Mucosa of gallbladder (tissue), 1 donor: ENCODE measurements around the gene HEATR1. TPM values are rescaled to one million over a fixed set of nuclear protein-coding genes. Genes with fewer than 3 reads are reported as not detected.
"Not testable (repeated sequence)": the region's sequence is repeated elsewhere in the genome, so short reads cannot be mapped to it uniquely, and the experiment has no call there.

ENCODE experiments used
- DNase-seq: peaks from one replicate; pipeline ENCODE4 v3.0.0-alpha.2; 2020; ENCODE audit warnings: low spot score
- total RNA-seq: library from RNA; stranded (reverse); gene quantifications from one replicate; pipeline ENCODE4 v1.2.1, GENCODE V29; 2021
- donor health status: DM: no; HTN: no; CAD: no.

HEATR1 gene
- total RNA-seq, 1 donor from 2014 or later = 18.9 TPM

GRCh38 chr1:236511735-236512418 is 92.4 kb downstream of the HEATR1 start:
- no peak for DNase-seq

- DNase-seq = no peak
Observed at GRCh38 chr1:236509647-236510401, 94.5 kb downstream of the HEATR1 start.

GRCh38 chr1:236509203-236509602 is 95.1 kb downstream of the HEATR1 start:
- DNase-seq = no peak

GRCh38 chr1:236508593-236509027 is 95.7 kb downstream of the HEATR1 start:
- DNase-seq = no peak

- peak; percentile 17 for DNase-seq
Observed at GRCh38 chr1:236507022-236507700, 97.2 kb downstream of the HEATR1 start.

GRCh38 chr1:236504338-236504737 is 100.0 kb downstream of the HEATR1 start:
- DNase-seq = not testable (repeated sequence)

GRCh38 chr1:236502972-236503639 is 101.2 kb downstream of the HEATR1 start:
- peak; percentile 66 for DNase-seq

GRCh38 chr1:236502579-236502971 is 101.7 kb downstream of the HEATR1 start:
- no peak for DNase-seq

GRCh38 chr1:236501093-236501492 is 103.2 kb downstream of the HEATR1 start:
- DNase-seq = no peak

Other genes starting within 250 kb of the HEATR1 start
- gene EDARADD, start 210.2 kb downstream of the HEATR1 start, total RNA-seq = 7.4 TPM
- gene LGALS8, start 80.5 kb downstream of the HEATR1 start, total RNA-seq = 62.2 TPM
- 5.0 TPM for gene ACTN2, start 82.0 kb upstream of the HEATR1 start, total RNA-seq
- 46.4 TPM for gene MTR, start 190.8 kb upstream of the HEATR1 start, total RNA-seq